ENCODE results near the gene HEXIM2. TPM values are rescaled to one million over a fixed set of nuclear protein-coding genes. Genes with fewer than 3 reads are reported as not detected.

HEXIM2 gene
- total and polyA plus RNA-seq, 2 of the 13 experiments (the other 11 are each of a cell fraction or from before 2014, with no cell fraction given): 27.1 to 32.4 TPM

- no peak; the same call in 1 of the 2 replicates for TF ChIP-seq POLR2AphosphoS5 (IDR thresholded peaks at IDR 0.05; ENCODE audit: low read depth, low read length)
- no peak for TF ChIP-seq ZBTB34 (CRISPR knock-in tag; IDR thresholded peaks at IDR 0.05)
- 0 out of 2 replicates have a peak, but pooled peaks have one; percentile 26 for TF ChIP-seq ZNF775 (CRISPR knock-in tag; IDR thresholded peaks at IDR 0.05; ENCODE audit: borderline replicate concordance)
- TF ChIP-seq E2F1 (CRISPR knock-in tag; IDR thresholded peaks at IDR 0.05): no peak
- TF ChIP-seq ZNF563 (CRISPR knock-in tag; IDR thresholded peaks at IDR 0.05): peak; percentile 77
- no peak for TF ChIP-seq MZF1 (CRISPR knock-in tag; IDR thresholded peaks at IDR 0.05; ENCODE audit: borderline replicate concordance)
- no peak; the same call in 1 of the 2 replicates for TF ChIP-seq ZNF709 (CRISPR knock-in tag; IDR thresholded peaks at IDR 0.05)
- TF ChIP-seq ZNF30 (CRISPR knock-in tag; IDR thresholded peaks at IDR 0.05): peak; percentile 34; the same call in 1 of the 2 replicates
- 0 out of 2 replicates have a peak, but pooled peaks have one; percentile 78 for TF ChIP-seq ZNF615 (CRISPR knock-in tag; IDR thresholded peaks at IDR 0.05; ENCODE audit: borderline replicate concordance)
- TF ChIP-seq BCL6 (CRISPR knock-in tag; IDR thresholded peaks at IDR 0.05): no peak
- peak; percentile 26; the same call in 1 of the 2 replicates for TF ChIP-seq POGZ (CRISPR knock-in tag; IDR thresholded peaks at IDR 0.05)
- no peak for TF ChIP-seq TOE1 (CRISPR knock-in tag; IDR thresholded peaks at IDR 0.05)
- TF ChIP-seq MAFG (CRISPR knock-in tag; IDR thresholded peaks at IDR 0.05): no peak
- no peak for TF ChIP-seq MED1 (CRISPR knock-in tag; IDR thresholded peaks at IDR 0.05)
- 0 out of 2 replicates have a peak, but pooled peaks have one; percentile 78 for TF ChIP-seq KIAA2018 (CRISPR knock-in tag; IDR thresholded peaks at IDR 0.05; ENCODE audit: borderline replicate concordance)
- peak; percentile 69; the same call in 1 of the 2 replicates for TF ChIP-seq ZZZ3 (CRISPR knock-in tag; IDR thresholded peaks at IDR 0.05; ENCODE audit: borderline replicate concordance)
- no peak for TF ChIP-seq ZNF235 (CRISPR knock-in tag; IDR thresholded peaks at IDR 0.05; ENCODE audit: borderline replicate concordance)
- TF ChIP-seq ZNF383 (CRISPR knock-in tag; IDR thresholded peaks at IDR 0.05; ENCODE audit: borderline replicate concordance): no peak
These were observed 14.0 kb upstream of the HEXIM2 start (continued) for GRCh38 chr17:45147581-45148182.
